Measurements from ENCODE around the gene FFAR2. TPM values are rescaled to one million over a fixed set of nuclear protein-coding genes. Genes with fewer than 3 reads are reported as not detected.

The FFAR2 gene
- total and polyA plus RNA-seq, 3 experiments from 2014 or later, result not detected

DNA sequence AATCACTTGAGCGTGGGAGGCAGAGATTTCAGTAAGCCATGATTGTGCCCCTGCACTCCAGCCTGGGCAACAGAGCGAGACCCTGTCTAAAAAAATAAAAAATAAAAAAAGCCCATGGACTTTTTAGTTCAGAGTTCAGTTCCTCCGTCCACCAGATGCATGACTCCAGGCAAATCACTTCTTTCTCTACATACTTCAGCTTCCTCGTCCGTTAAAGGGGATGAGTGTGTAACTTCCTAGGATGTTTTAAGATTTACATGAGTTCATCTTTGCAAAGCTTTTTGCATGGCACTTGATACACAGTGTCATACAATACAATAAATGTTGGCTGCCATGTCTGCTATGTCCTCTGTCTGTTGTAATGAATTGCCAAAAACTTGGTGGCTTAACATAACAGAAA lies 10.0 kb upstream of the FFAR2 start:
- Mint-ChIP-seq H3K27ac (no peak overlapping the region), H3K4me3 (no peak overlapping the region), H3K4me1 (peaks cover 17 to 18% (median 18%) of the 10 kb centered on the region in 3 donors), H3K27me3 (peaks cover 11 to 21% of the 10 kb centered on the region in 2 donors), H3K9me3 (no peaks in the 10 kb centered on the region), H3K36me3 (peaks cover 0 to 2% (median 0%) of the 10 kb centered on the region in 3 donors)
- Histone ChIP-seq H3K4me3 (ENCODE audit: low read length) (no peak overlapping the region), H3K36me3 (ENCODE audit: insufficient read depth, low read length) (no peaks in the 10 kb centered on the region), H3K9me3 (ENCODE audit: low read length) (no peaks in the 10 kb centered on the region), H3K27ac (ENCODE audit: low read depth, low read length) (no peak overlapping the region), H3K27me3 (ENCODE audit: insufficient read depth, low read length, poor library complexity, severe bottlenecking) (no peaks in the 10 kb centered on the region), H3K4me1 (ENCODE audit: insufficient read depth, low read length) (peaks cover 15% of the 10 kb centered on the region)
- no peak for DNase-seq
- CTCF ChIA-PET, result no interaction called here
- POLR2A ChIA-PET, result interaction anchor here (0.6 kb wide), 1 partner anchor 43 kb away, joined by 3 read pairs; no protein-coding TSS in a partner anchor

DNA sequence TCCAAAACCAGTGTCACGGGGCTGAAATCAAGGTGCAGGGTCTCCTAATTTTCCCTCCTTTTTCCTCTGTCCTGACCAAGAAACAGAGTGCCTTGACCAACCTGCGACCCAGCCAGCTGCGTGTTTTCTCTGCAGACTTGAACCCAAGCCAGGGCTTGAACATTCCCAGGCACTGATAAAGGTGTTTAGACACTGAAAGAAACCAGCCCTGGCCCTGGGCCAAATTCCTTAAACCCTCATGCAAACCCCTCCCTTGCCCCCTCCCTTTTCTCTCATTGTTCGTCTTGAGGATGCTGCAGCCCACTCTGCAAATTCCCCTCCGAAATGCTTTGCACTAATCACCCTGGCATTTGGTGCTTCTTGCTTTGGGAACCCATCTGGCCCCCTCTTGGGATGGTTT lies 9.5 kb upstream of the FFAR2 start:
- Histone ChIP-seq H3K4me1 (ENCODE audit: insufficient read depth, low read length) (peaks cover 15% of the 10 kb centered on the region), H3K4me3 (ENCODE audit: low read length) (no peak overlapping the region), H3K27ac (ENCODE audit: low read depth, low read length) (no peak overlapping the region), H3K9me3 (ENCODE audit: low read length) (no peaks in the 10 kb centered on the region), H3K36me3 (ENCODE audit: insufficient read depth, low read length) (no peaks in the 10 kb centered on the region), H3K27me3 (ENCODE audit: insufficient read depth, low read length, poor library complexity, severe bottlenecking) (no peaks in the 10 kb centered on the region)
- H3K9me3 Mint-ChIP-seq, result no peaks in the 10 kb centered on the region
- peaks cover 0 to 2% (median 0%) of the 10 kb centered on the region in 3 donors for H3K36me3 Mint-ChIP-seq
- DNase-seq, result no peak
- H3K4me3 Mint-ChIP-seq, result no peak overlapping the region
- H3K27ac Mint-ChIP-seq, result no peak overlapping the region
- CTCF ChIA-PET, result no interaction called here
- peaks cover 17 to 18% (median 18%) of the 10 kb centered on the region in 3 donors for H3K4me1 Mint-ChIP-seq
- POLR2A ChIA-PET, result interaction anchor here (0.6 kb wide), 1 partner anchor 43 kb away, joined by 3 read pairs; no protein-coding TSS in a partner anchor
- H3K27me3 Mint-ChIP-seq, result peaks cover 11 to 21% of the 10 kb centered on the region in 2 donors

DNA sequence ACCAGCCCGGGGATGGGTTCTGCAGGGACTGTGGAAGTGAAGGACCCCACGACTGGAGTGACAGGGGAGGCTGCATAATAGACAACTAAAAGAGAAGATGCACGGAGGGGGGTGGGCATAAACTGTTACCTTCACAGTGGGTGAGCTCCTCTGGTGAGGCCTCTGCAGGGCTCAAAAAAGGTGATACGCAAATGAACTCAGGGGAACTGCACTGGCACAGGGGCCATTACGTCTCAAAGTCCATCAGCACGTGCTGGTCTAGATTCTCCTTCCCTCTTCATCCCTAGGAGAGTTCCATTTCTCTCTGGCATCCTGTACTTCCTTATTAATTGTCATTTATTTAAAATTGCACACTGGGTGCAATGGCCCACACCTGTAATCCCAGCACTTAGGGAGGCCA lies 8.1 kb upstream of the FFAR2 start:
- Mint-ChIP-seq H3K36me3 (peaks cover 0 to 2% (median 0%) of the 10 kb centered on the region in 3 donors), H3K27ac (peak overlapping the region in 1 of 8 donors; percentile 95), H3K27me3 (peaks cover 11 to 21% of the 10 kb centered on the region in 2 donors), H3K4me1 (peaks cover 19 to 22% (median 21%) of the 10 kb centered on the region in 3 donors), H3K4me3 (no peak overlapping the region), H3K9me3 (no peaks in the 10 kb centered on the region)
- POLR2A ChIA-PET, result no interaction called here
- no peak overlapping the region for H3K27ac ChIP-seq (ENCODE audit: low read depth, low read length)
- DNase-seq, result no peak
- no peaks in the 10 kb centered on the region for H3K9me3 ChIP-seq (ENCODE audit: low read length)
- H3K4me3 ChIP-seq (ENCODE audit: low read length), result no peak overlapping the region
- H3K4me1 ChIP-seq (ENCODE audit: insufficient read depth, low read length), result peaks cover 15% of the 10 kb centered on the region
- CTCF ChIA-PET, result no interaction called here
- no peaks in the 10 kb centered on the region for H3K36me3 ChIP-seq (ENCODE audit: insufficient read depth, low read length)
- no peaks in the 10 kb centered on the region for H3K27me3 ChIP-seq (ENCODE audit: insufficient read depth, low read length, poor library complexity, severe bottlenecking)

DNA sequence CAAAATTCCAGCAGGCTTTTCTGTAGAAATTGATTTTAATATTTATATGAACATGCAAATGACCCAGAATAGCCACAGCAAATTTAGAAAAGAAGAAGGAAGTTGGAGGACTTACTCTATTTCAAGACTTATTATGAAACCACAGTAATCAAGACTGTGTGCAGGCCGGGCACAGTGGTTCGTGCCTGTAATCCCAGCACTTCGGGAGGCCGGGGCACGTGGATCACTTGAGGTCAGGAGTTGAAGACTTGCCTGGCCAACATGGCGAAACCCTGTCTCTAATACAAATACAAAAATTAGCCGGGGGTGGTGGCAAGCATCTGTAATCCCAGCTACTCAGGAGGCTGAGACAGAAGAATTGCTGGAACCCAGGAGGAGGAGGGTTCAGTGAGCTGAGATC lies 6.0 kb upstream of the FFAR2 start:
- CTCF ChIA-PET, result interaction anchor here (1.5 to 1.6 kb wide), 2 partner anchors 53 to 89 kb away, joined by 5 read pairs; no protein-coding TSS in a partner anchor
- Histone ChIP-seq H3K9me3 (ENCODE audit: low read length) (no peaks in the 10 kb centered on the region), H3K27me3 (ENCODE audit: insufficient read depth, low read length, poor library complexity, severe bottlenecking) (no peaks in the 10 kb centered on the region), H3K4me1 (ENCODE audit: insufficient read depth, low read length) (peaks cover 15% of the 10 kb centered on the region), H3K36me3 (ENCODE audit: insufficient read depth, low read length) (no peaks in the 10 kb centered on the region), H3K4me3 (ENCODE audit: low read length) (no peak overlapping the region), H3K27ac (ENCODE audit: low read depth, low read length) (no peak overlapping the region)
- no peak overlapping the region for H3K4me3 Mint-ChIP-seq
- H3K27me3 Mint-ChIP-seq, result peaks cover 7% of the 10 kb centered on the region in 2 donors
- peaks cover 0 to 3% (median 0%) of the 10 kb centered on the region in 3 donors for H3K36me3 Mint-ChIP-seq
- no peaks in the 10 kb centered on the region for H3K9me3 Mint-ChIP-seq
- DNase-seq, result no peak
- peaks cover 24 to 25% (median 24%) of the 10 kb centered on the region in 3 donors for H3K4me1 Mint-ChIP-seq
- POLR2A ChIA-PET, result interaction anchor here (1.7 kb wide), 1 partner anchor 21 kb away, joined by 8 read pairs; no protein-coding TSS in a partner anchor
- no peak overlapping the region for H3K27ac Mint-ChIP-seq

DNA sequence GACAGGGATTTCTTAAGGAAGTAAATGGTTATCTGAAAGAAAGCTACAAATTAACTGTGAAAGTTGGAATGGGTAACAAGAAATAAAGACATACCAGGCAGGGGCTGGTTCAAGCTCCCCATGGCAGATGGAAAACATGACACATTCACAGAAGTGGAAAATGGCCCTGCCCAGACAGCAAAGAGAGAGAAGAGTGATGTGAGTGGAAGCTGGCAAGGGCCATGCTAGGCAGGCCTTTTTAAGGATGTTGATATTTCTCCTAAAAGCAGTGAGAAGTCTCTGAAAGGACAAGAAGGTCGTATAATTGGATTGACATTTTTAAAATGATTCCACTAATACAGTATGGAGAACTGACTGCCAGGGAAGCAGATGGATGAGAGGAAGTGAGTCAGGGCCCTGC lies 3.3 kb upstream of the FFAR2 start:
- CTCF ChIA-PET, result no interaction called here
- Mint-ChIP-seq H3K4me1 (peaks cover 30 to 41% (median 37%) of the 10 kb centered on the region in 3 donors), H3K27ac (peak overlapping the region in 3 of 8 donors; percentile 45 to 81 (median 69)), H3K27me3 (peaks cover 6 to 9% of the 10 kb centered on the region in 2 donors), H3K4me3 (peak overlapping the region in 1 of 7 donors; percentile 44), H3K36me3 (peaks cover 0 to 3% (median 0%) of the 10 kb centered on the region in 3 donors), H3K9me3 (no peaks in the 10 kb centered on the region)
- POLR2A ChIA-PET, result no interaction called here
- Histone ChIP-seq H3K4me1 (ENCODE audit: insufficient read depth, low read length) (peaks cover 13% of the 10 kb centered on the region), H3K9me3 (ENCODE audit: low read length) (no peaks in the 10 kb centered on the region), H3K4me3 (ENCODE audit: low read length) (no peak overlapping the region), H3K36me3 (ENCODE audit: insufficient read depth, low read length) (no peaks in the 10 kb centered on the region), H3K27ac (ENCODE audit: low read depth, low read length) (no peak overlapping the region), H3K27me3 (ENCODE audit: insufficient read depth, low read length, poor library complexity, severe bottlenecking) (no peaks in the 10 kb centered on the region)
- no peak for DNase-seq

DNA sequence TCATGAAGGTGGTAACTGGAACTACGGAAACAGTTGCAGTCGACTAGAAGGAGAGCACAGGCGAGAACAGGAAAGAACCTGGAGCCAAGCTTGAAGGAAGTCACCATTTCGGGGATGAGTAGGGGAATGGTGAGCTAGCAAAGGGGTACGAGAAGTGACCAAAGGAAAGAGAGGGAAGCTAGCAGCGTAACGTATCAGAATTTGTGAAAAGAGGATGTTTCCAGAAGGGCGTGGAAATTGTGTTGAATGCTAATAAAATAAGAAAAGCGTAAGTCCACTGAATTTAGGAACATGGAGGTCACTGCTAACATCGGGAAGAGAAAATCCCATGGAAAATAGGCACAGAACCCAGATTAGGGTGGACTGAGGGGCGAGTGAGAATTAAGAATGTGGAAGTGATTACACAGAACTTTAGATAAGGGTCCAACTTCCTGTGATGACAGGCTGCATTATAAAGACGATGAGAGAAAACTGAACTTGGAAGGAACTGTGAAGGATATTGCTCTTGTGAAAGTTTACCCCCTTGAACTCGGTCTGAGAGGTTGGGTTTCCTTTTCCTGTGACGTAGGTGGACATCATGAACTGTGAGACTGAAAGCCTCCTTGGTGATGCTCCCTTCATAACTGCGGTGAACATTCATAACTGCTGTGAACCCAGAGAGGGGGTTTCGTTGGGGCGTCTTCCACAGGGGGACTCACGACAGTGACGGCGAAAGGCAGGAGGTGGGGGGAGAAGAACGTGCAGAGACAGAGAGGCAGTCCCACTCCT lies 2.0 kb upstream of the FFAR2 start:
- peaks cover 6 to 9% of the 10 kb centered on the region in 2 donors for H3K27me3 Mint-ChIP-seq
- CTCF ChIA-PET, result no interaction called here
- Histone ChIP-seq H3K4me1 (ENCODE audit: insufficient read depth, low read length) (peaks cover 21% of the 10 kb centered on the region), H3K4me3 (ENCODE audit: low read length) (no peak overlapping the region), H3K36me3 (ENCODE audit: insufficient read depth, low read length) (no peaks in the 10 kb centered on the region), H3K27me3 (ENCODE audit: insufficient read depth, low read length, poor library complexity, severe bottlenecking) (no peaks in the 10 kb centered on the region), H3K9me3 (ENCODE audit: low read length) (no peaks in the 10 kb centered on the region), H3K27ac (ENCODE audit: low read depth, low read length) (no peak overlapping the region)
- no peaks in the 10 kb centered on the region for H3K9me3 Mint-ChIP-seq
- H3K4me3 Mint-ChIP-seq, result peak overlapping the region in 6 of 7 donors; percentile 15 to 55 (median 33)
- peaks cover 0 to 3% (median 0%) of the 10 kb centered on the region in 3 donors for H3K36me3 Mint-ChIP-seq
- H3K27ac Mint-ChIP-seq, result peak overlapping the region; percentile 39 to 98 (median 90)
- peaks cover 33 to 50% (median 49%) of the 10 kb centered on the region in 3 donors for H3K4me1 Mint-ChIP-seq
- DNase-seq, result peak; percentile 10 to 68 (median 41)
- POLR2A ChIA-PET, result interaction anchor here (0.5 kb wide), 1 partner anchor 32 kb away, joined by 8 read pairs; no protein-coding TSS in a partner anchor

DNA sequence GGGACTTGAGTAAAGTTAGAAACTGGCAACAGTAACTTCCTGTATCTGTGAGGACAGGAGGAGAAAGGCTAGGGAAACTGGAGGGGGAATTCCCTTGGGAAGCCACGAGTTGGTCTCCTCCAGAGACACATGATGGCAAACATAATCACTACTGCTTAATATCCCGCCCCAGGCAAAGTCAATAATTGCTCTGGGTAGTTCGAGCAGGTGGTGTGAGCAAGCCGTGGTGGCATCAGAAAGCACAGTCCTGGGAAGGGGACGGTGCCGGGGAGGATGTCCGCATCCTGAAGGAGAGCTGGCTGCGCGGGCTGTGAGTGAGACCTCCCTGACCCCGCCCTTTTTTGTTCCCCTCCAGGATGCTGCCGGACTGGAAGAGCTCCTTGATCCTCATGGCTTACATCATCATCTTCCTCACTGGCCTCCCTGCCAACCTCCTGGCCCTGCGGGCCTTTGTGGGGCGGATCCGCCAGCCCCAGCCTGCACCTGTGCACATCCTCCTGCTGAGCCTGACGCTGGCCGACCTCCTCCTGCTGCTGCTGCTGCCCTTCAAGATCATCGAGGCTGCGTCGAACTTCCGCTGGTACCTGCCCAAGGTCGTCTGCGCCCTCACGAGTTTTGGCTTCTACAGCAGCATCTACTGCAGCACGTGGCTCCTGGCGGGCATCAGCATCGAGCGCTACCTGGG lies 1.4 kb downstream of the FFAR2 start:
- no peak for DNase-seq
- peaks cover 4 to 9% of the 10 kb centered on the region in 2 donors for H3K27me3 Mint-ChIP-seq
- H3K27ac Mint-ChIP-seq, result peak overlapping the region in 3 of 8 donors; percentile 42 to 84 (median 75)
- no peaks in the 10 kb centered on the region for H3K36me3 ChIP-seq (ENCODE audit: insufficient read depth, low read length)
- no peaks in the 10 kb centered on the region for H3K9me3 Mint-ChIP-seq
- no peak overlapping the region for H3K4me3 ChIP-seq (ENCODE audit: low read length)
- no peak overlapping the region for H3K27ac ChIP-seq (ENCODE audit: low read depth, low read length)
- peaks cover 49 to 71% (median 70%) of the 10 kb centered on the region in 3 donors for H3K4me1 Mint-ChIP-seq
- no peak overlapping the region for H3K4me3 Mint-ChIP-seq
- peaks cover 0 to 2% (median 0%) of the 10 kb centered on the region in 3 donors for H3K36me3 Mint-ChIP-seq
- peaks cover 33% of the 10 kb centered on the region for H3K4me1 ChIP-seq (ENCODE audit: insufficient read depth, low read length)
- no peaks in the 10 kb centered on the region for H3K9me3 ChIP-seq (ENCODE audit: low read length)
- ChIA-PET POLR2A (no interaction called here), CTCF (no interaction called here)
- H3K27me3 ChIP-seq (ENCODE audit: insufficient read depth, low read length, poor library complexity, severe bottlenecking), result no peaks in the 10 kb centered on the region

Measured in CD8-positive, alpha-beta memory T cell (primary cell).